K562 (cell line): ENCODE data around the gene MICU1. TPM values are rescaled to one million over a fixed set of nuclear protein-coding genes. Genes with fewer than 3 reads are reported as not detected.
A peak's percentile ranks its signal among the peaks of the same experiment; 100 is the strongest.

Source experiments
- ATAC-seq: fragments of 200-7000 bp; cut with Tn5 transposase; 3 replicates; pipeline ENCODE4 v1.9.1; 2020; ENCODE audit warnings: moderate library complexity
- BruUV-seq: library from RNA; stranded (reverse); fragments of 400-500 nt; replicated peaks from 2 replicates; lab custom pipeline; 2021; lab: Mats Ljungman, UMichigan
- CTCF ChIA-PET: fragments of 300-600 bp; formaldehyde crosslinking; extraction: SDS; loops from one replicate; lab custom pipeline; 2021; ENCODE audit warnings: low intra/inter-chr PET ratio; lab: Yijun Ruan, JAX
- POLR2A ChIA-PET: fragments of 300-600, 350-650 bp; sonication (Branson Sonifier 250); formaldehyde crosslinking; extraction: SDS; loops from one replicate; lab custom pipeline; 2021; ENCODE audit warnings: antibody characterized with exemption, inconsistent platforms; lab: Yijun Ruan, JAX
- DNase-seq, 4 experiments: peaks; one replicate each; pipeline versions ENCODE4 v3.0.0 to v3.0.0-alpha.2; 2011 to 2018; ENCODE audit warnings: low spot score in 3 of 4, mixed read lengths in 3 of 4; ENCODE audit errors: extremely low read depth in 1 of 4
- FAIRE-seq: peaks from 2 replicates; lab custom pipeline; 2011; peaks lifted over from hg19 to GRCh38; lab: Jason Lieb, UNC
- H2AFZ ChIP-seq: 2 replicates; pipeline ENCODE4 v1.6.0; 2011; ENCODE audit warnings: low read depth, low read length, control low read depth, inconsistent platforms
- H3K27ac ChIP-seq: fragments of 200-600 bp; 3 replicates; pipeline ENCODE4 v1.8.0; 2011; ENCODE audit warnings: low read depth, mild to moderate bottlenecking, control low read depth, inconsistent platforms, low read length, moderate library complexity, mixed read lengths; ENCODE audit errors: extremely low read depth
- H3K27me3 ChIP-seq, 2 experiments: fragments of 300-600 bp in 1 of 2; 2 replicates in 1 of 2; 3 replicates in 1 of 2; pipeline versions ENCODE4 v1.6.0 to v1.8.0; 2011; ENCODE audit warnings: inconsistent platforms in 2 of 2, low read length in 2 of 2, mild to moderate bottlenecking in 1 of 2, mixed read lengths in 1 of 2, moderate library complexity in 1 of 2; ENCODE audit not compliant: control insufficient read depth in 2 of 2, insufficient read depth in 2 of 2
- H3K36me3 ChIP-seq: fragments of 300-600 bp; 3 replicates; pipeline ENCODE4 v1.8.0; 2011; ENCODE audit warnings: mild to moderate bottlenecking, low read length, inconsistent platforms; ENCODE audit not compliant: control insufficient read depth, insufficient read depth
- H3K4me1 ChIP-seq, 2 experiments: fragments of 200-600 bp in 1 of 2; replicated peaks in 1 of 2; 2 replicates in 1 of 2; 3 replicates in 1 of 2; pipeline versions ENCODE4 v1.5.1 to v1.8.0; 2011; ENCODE audit warnings: inconsistent platforms in 2 of 2, low read length in 2 of 2, mild to moderate bottlenecking in 1 of 2, mixed read lengths in 1 of 2, moderate library complexity in 1 of 2; ENCODE audit not compliant: control insufficient read depth in 2 of 2, insufficient read depth in 2 of 2
- H3K4me2 ChIP-seq: 2 replicates; pipeline ENCODE4 v1.6.1; 2011; ENCODE audit warnings: low read length, control low read depth, inconsistent platforms, mixed read lengths; ENCODE audit not compliant: insufficient read depth
- H3K4me3 ChIP-seq: fragments of 200-600 bp; sonication (generic), shearing (Covaris generic); 2 replicates; pipeline ENCODE4 v1.5.1; 2016; ENCODE audit warnings: control low read depth, inconsistent platforms
- H3K79me2 ChIP-seq: fragments of 200-600 bp; 3 replicates; pipeline ENCODE4 v1.8.0; 2011; ENCODE audit warnings: low read length, inconsistent platforms; ENCODE audit not compliant: control insufficient read depth, insufficient read depth
- H3K9ac ChIP-seq, 2 experiments: 2 replicates each; pipeline versions ENCODE4 v1.6.0 to v1.6.1; 2011; ENCODE audit warnings: low read depth in 2 of 2, low read length in 2 of 2, control low read depth in 1 of 2, inconsistent platforms in 1 of 2, mild to moderate bottlenecking in 1 of 2, mixed read lengths in 1 of 2; ENCODE audit not compliant: insufficient read depth in 1 of 2
- H3K9me1 ChIP-seq: one replicate; pipeline ENCODE4 v1.6.0; 2011; ENCODE audit warnings: inconsistent platforms, mild to moderate bottlenecking, low read length, moderate library complexity; ENCODE audit not compliant: control insufficient read depth, insufficient read depth
- H3K9me3 ChIP-seq: replicated peaks from 2 replicates; pipeline ENCODE4 v1.5.1; 2011; ENCODE audit warnings: low read depth, low read length, inconsistent platforms; ENCODE audit not compliant: control insufficient read depth, insufficient read depth
- H4K20me1 ChIP-seq: replicated peaks from 2 replicates; pipeline ENCODE4 v1.6.1; 2011; ENCODE audit warnings: low read length, inconsistent platforms, mixed read lengths; ENCODE audit not compliant: control insufficient read depth, insufficient read depth
- COPS2 ChIP-seq: fragments of 450-650 bp; conservative IDR thresholded peaks from 2 replicates; pipeline ENCODE4 v1.6.1; 2016; ENCODE audit warnings: mild to moderate bottlenecking, moderate library complexity
- ETS2 ChIP-seq: IDR thresholded peaks from 2 replicates; pipeline ENCODE4 v1.6.1; 2016; ENCODE audit warnings: borderline replicate concordance, missing genetic modification characterization, mild to moderate bottlenecking, moderate library complexity, missing compliant biosample characterization; ENCODE audit not compliant: poor library complexity, severe bottlenecking
- HNRNPL ChIP-seq: fragments of 200-400 bp; formaldehyde crosslinking; IDR thresholded peaks from 2 replicates; pipeline ENCODE4 v1.6.1; 2017; ENCODE audit warnings: low read depth, mild to moderate bottlenecking, low read length
- POLR2AphosphoS2 ChIP-seq: IDR thresholded peaks from 2 replicates; pipeline ENCODE4 v1.6.1; 2012; ENCODE audit warnings: low read length, improper control_type of control experiment
- ZNF146 ChIP-seq: IDR thresholded peaks from one replicate; pipeline ENCODE4 v1.6.1; 2018; ENCODE audit warnings: missing compliant biosample characterization; ENCODE audit not compliant: unreplicated experiment
- ZNF717 ChIP-seq: fragments of 250-450 bp; sonication (Bioruptor Pico); IDR thresholded peaks from 2 replicates; pipeline ENCODE4 v1.5.0; 2021
- WGBS: fragments of 100-300 bp; shearing (Covaris generic); methylation state at CpG from one replicate; pipeline ENCODE4 v1.1.6; 2016; ENCODE audit warnings: low coverage, mixed read lengths; ENCODE audit not compliant: insufficient coverage; ENCODE audit errors: missing lambda C conversion rate; 5-methylcytosine and 5-hydroxymethylcytosine counted together
- in situ Hi-C: fragments of 300-500 bp; cut with MboI; formaldehyde crosslinking; loops from 4 replicates; pipeline ENCODE4 v1.15.0; 2018; ENCODE audit warnings: inconsistent platforms, mixed read lengths
- intact Hi-C: fragments of 100-400 bp; cut with micrococcal nuclease; formaldehyde crosslinking; loops from 2 replicates; pipeline ENCODE4 v1.14.2; 2022
- polyA plus RNA-seq, 8 experiments: library from polyadenylated mRNA; depleted of rRNA in 4 of 8; stranded (reverse) in 5 of 8; unstranded in 3 of 8; fragments of >200 nt; fragmentation: Nextera tagmentation in 2 of 8; fragmentation: Illumina TruSeq in 1 of 8; extraction: Ambion mirVana in 2 of 8; extraction: Trizol in 1 of 8; gene quantifications; 2 replicates each; pipeline versions ENCODE4 v1.2.1 to v1.2.3, GENCODE V29; 2011 to 2014; ENCODE audit warnings: inconsistent platforms in 1 of 8, missing spikeins in 1 of 8
- total RNA-seq, 7 experiments: library from RNA; depleted of rRNA in 6 of 7; stranded (reverse); fragments of >200 nt in 6 of 7; fragmentation: Illumina TruSeq in 2 of 7; extraction: Trizol in 2 of 7; gene quantifications; 2 replicates each; pipeline versions ENCODE4 v1.2.1 to v1.2.3, GENCODE V29; 2011 to 2021; ENCODE audit warnings: low replicate concordance in 1 of 7
- TF ChIP-seq, protein P1 (sequence below): sonication (generic); formaldehyde crosslinking; IDR thresholded peaks from 2 replicates; pipeline ENCODE4 v1.9.0; 2022; ENCODE audit warnings: mild to moderate bottlenecking, missing genetic modification reagents
- TF ChIP-seq, protein P2 (sequence below): fragments of 450-650 bp; formaldehyde crosslinking; IDR thresholded peaks from 2 replicates; pipeline ENCODE4 v1.4.0; 2020; ENCODE audit warnings: mild to moderate bottlenecking, moderate library complexity
- TF ChIP-seq, protein P3 (sequence below), 2 experiments: fragments of 450-650 bp; conservative IDR thresholded peaks; 2 replicates each; pipeline ENCODE4 v1.6.1; 2017; ENCODE audit warnings: mild to moderate bottlenecking in 2 of 2, moderate library complexity in 2 of 2
- TF ChIP-seq, protein P4 (sequence below): fragments of 250-450 bp; sonication (Bioruptor Pico); IDR thresholded peaks from 2 replicates; pipeline ENCODE4 v1.5.0; 2022; ENCODE audit warnings: mild to moderate bottlenecking

The MICU1 gene
- total and polyA plus RNA-seq, 9 of the 15 experiments (the other 6 are each of a cell fraction or from before 2014, with no cell fraction given) = 29.3 to 76.8 (median 48.4) TPM

GRCh38 chr10:72517244-72517643 lies 108.6 kb downstream of the MICU1 start:
- intact Hi-C loops = no loop called here
- Histone ChIP-seq H3K4me2 (no peak overlapping the region), H3K27me3 (no peaks in the 10 kb centered on the region), H3K4me1 (no peaks in the 10 kb centered on the region), H3K27ac (no peak overlapping the region), H2AFZ (no peak overlapping the region), H4K20me1 (no peaks in the 10 kb centered on the region), H3K79me2 (no peaks in the 10 kb centered on the region), H3K9ac (no peak overlapping the region), H3K36me3 (no peaks in the 10 kb centered on the region), H3K4me3 (no peak overlapping the region), H3K9me3 (no peaks in the 10 kb centered on the region), H3K9me1 (no peaks in the 10 kb centered on the region)
- no TSS peak for BruUV-seq
- WGBS = 79% methylated on average over 8 of the region's 8 CpGs
- in situ Hi-C loops = no loop called here
- ATAC-seq (no peak), FAIRE-seq (no peak), DNase-seq (no peak)
- CTCF ChIA-PET = no interaction called here
- TF ChIP-seq COPS2 = no peak
- no peak for TF ChIP-seq ETS2 (tag)
- peak; percentile 56 for TF ChIP-seq ZNF146 (CRISPR knock-in tag)
- POLR2A ChIA-PET = interaction anchor here (0.6 kb wide), 1 partner anchor 27 kb away, joined by 3 read pairs; no protein-coding TSS in a partner anchor

DNA sequence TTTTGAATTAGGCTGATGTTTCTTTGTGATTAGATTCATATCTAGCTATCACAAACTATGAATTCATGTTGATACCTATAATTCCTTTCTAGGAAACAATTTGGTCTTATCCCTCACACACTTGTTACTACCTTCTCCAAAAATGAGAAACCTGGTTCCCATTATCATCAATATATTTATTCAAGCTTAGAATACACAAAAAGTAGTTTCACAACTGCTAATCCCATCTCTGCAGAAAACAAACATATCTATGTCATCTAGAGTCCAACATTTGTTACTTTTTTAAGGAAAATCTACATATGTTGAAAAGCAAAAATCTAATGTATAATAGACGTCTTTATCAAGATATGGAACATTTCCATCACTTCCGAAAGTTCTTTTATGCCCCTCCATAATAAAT lies 110.4 kb downstream of the MICU1 start:
- no peak overlapping the region for H3K4me3 ChIP-seq
- H2AFZ ChIP-seq = no peak overlapping the region
- no peak for ATAC-seq
- no TSS peak for BruUV-seq
- H3K27ac ChIP-seq = no peak overlapping the region
- H3K9me3 ChIP-seq = no peaks in the 10 kb centered on the region
- H3K79me2 ChIP-seq = no peaks in the 10 kb centered on the region
- intact Hi-C loops (no loop called here), in situ Hi-C loops (no loop called here)
- H3K9me1 ChIP-seq = no peaks in the 10 kb centered on the region
- DNase-seq = no peak
- H3K36me3 ChIP-seq = no peaks in the 10 kb centered on the region
- H3K4me1 ChIP-seq = no peaks in the 10 kb centered on the region
- ChIA-PET CTCF (no interaction called here), POLR2A (interaction anchor here (0.6 to 1.8 kb wide), 3 partner anchors 9 to 14 kb away, joined by 3 to 7 read pairs (median 6); no protein-coding TSS in a partner anchor)
- 53% methylated on average over 2 of the region's 2 CpGs for WGBS
- H3K9ac ChIP-seq = no peak overlapping the region
- no peak overlapping the region for H3K4me2 ChIP-seq
- H4K20me1 ChIP-seq = no peaks in the 10 kb centered on the region
- no peak for FAIRE-seq
- H3K27me3 ChIP-seq = no peaks in the 10 kb centered on the region
- TF ChIP-seq ZNF717 (CRISPR knock-in tag) (no peak), POLR2AphosphoS2 (no peak), HNRNPL (no peak)
- TF ChIP-seq, protein P1, sequence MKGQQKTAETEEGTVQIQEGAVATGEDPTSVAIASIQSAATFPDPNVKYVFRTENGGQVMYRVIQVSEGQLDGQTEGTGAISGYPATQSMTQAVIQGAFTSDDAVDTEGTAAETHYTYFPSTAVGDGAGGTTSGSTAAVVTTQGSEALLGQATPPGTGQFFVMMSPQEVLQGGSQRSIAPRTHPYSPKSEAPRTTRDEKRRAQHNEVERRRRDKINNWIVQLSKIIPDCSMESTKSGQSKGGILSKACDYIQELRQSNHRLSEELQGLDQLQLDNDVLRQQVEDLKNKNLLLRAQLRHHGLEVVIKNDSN (CRISPR knock-in tag) = no peak
- TF ChIP-seq, protein P2, sequence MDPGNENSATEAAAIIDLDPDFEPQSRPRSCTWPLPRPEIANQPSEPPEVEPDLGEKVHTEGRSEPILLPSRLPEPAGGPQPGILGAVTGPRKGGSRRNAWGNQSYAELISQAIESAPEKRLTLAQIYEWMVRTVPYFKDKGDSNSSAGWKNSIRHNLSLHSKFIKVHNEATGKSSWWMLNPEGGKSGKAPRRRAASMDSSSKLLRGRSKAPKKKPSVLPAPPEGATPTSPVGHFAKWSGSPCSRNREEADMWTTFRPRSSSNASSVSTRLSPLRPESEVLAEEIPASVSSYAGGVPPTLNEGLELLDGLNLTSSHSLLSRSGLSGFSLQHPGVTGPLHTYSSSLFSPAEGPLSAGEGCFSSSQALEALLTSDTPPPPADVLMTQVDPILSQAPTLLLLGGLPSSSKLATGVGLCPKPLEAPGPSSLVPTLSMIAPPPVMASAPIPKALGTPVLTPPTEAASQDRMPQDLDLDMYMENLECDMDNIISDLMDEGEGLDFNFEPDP (CRISPR knock-in tag) = no peak
- TF ChIP-seq, protein P3, sequence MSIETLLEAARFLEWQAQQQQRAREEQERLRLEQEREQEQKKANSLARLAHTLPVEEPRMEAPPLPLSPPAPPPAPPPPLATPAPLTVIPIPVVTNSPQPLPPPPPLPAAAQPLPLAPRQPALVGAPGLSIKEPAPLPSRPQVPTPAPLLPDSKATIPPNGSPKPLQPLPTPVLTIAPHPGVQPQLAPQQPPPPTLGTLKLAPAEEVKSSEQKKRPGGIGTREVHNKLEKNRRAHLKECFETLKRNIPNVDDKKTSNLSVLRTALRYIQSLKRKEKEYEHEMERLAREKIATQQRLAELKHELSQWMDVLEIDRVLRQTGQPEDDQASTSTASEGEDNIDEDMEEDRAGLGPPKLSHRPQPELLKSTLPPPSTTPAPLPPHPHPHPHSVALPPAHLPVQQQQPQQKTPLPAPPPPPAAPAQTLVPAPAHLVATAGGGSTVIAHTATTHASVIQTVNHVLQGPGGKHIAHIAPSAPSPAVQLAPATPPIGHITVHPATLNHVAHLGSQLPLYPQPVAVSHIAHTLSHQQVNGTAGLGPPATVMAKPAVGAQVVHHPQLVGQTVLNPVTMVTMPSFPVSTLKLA (conservative IDR thresholded peaks at IDR 0.05) = no peak
- TF ChIP-seq, protein P4, sequence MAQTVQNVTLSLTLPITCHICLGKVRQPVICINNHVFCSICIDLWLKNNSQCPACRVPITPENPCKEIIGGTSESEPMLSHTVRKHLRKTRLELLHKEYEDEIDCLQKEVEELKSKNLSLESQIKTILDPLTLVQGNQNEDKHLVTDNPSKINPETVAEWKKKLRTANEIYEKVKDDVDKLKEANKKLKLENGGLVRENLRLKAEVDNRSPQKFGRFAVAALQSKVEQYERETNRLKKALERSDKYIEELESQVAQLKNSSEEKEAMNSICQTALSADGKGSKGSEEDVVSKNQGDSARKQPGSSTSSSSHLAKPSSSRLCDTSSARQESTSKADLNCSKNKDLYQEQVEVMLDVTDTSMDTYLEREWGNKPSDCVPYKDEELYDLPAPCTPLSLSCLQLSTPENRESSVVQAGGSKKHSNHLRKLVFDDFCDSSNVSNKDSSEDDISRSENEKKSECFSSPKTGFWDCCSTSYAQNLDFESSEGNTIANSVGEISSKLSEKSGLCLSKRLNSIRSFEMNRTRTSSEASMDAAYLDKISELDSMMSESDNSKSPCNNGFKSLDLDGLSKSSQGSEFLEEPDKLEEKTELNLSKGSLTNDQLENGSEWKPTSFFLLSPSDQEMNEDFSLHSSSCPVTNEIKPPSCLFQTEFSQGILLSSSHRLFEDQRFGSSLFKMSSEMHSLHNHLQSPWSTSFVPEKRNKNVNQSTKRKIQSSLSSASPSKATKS (CRISPR knock-in tag) = no peak
